ENCODE measurements around the gene CYP27C1. TPM values are rescaled to one million over a fixed set of nuclear protein-coding genes. Genes with fewer than 3 reads are reported as not detected.

The CYP27C1 gene
- polyA plus RNA-seq, 2 of the 4 experiments (the other 2 are of a cell fraction), result 2.2 to 4.6 TPM

DNA sequence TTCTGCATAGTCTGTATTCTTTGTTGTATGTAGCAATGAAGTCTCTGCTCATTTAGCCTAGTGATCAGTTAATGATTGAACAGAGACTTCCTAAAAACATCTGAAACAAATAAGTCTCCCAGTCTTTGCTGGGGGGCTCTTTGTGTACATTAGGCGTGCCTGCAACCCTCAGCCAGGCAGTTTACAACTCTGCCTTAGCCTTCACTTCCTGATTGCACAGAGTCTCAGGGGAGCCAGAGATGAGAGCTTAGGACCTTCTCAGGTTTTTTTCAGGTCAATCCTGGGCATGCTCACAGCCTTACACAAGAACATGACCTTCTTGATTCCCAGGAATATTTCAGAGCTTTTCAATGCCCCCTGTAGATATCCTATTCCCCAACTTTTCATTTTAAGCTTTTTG, 69.1 kb downstream of the CYP27C1 start:
- FAIRE-seq (no peak), DNase-seq (ENCODE audit: low read depth in 1 of 2, low spot score in 1 of 2) (no peak), ATAC-seq (no peak)
- Histone ChIP-seq H3K9me3 (peaks cover 10% of the 10 kb centered on the region; the same call in 1 of the 3 replicates), H3K4me1 (peaks cover 36% of the 10 kb centered on the region), H3K4me3 (no peak overlapping the region), H3K27ac (peak overlapping the region; percentile 1 to 67; a peak in 3 of 6 replicates), H3K4me2 (no peak overlapping the region)
- ChIA-PET CTCF (interaction anchor here (0.8 to 1.7 kb wide), 3 partner anchors 10 to 79 kb away, joined by 3 to 6 read pairs (median 3); no protein-coding TSS in a partner anchor), POLR2A (no interaction called here)
- TF ChIP-seq EHF (CRISPR knock-in tag; IDR thresholded peaks at IDR 0.05) (no peak), KDM1A (IDR thresholded peaks at IDR 0.05; ENCODE audit: low read depth) (no peak), FOXS1 (CRISPR knock-in tag; IDR thresholded peaks at IDR 0.05) (no peak), HOXB5 (CRISPR knock-in tag; IDR thresholded peaks at IDR 0.05) (no peak), RARB (CRISPR knock-in tag; IDR thresholded peaks at IDR 0.05) (no peak), BCL3 (IDR thresholded peaks at IDR 0.05) (no peak), MAZ (IDR thresholded peaks at IDR 0.05; ENCODE audit: borderline replicate concordance, low read depth, low read length) (no peak), NPAS2 (CRISPR knock-in tag; IDR thresholded peaks at IDR 0.05; ENCODE audit: borderline replicate concordance) (no peak), ZSCAN20 (CRISPR knock-in tag; IDR thresholded peaks at IDR 0.05) (no peak), RCOR1 (IDR thresholded peaks at IDR 0.05; ENCODE audit: low read depth, low read length) (no peak), EP300 (IDR thresholded peaks at IDR 0.05) (no peak), EHMT2 (IDR thresholded peaks at IDR 0.05; ENCODE audit: low read depth) (no peak), CHD4 (IDR thresholded peaks at IDR 0.05; ENCODE audit: borderline replicate concordance) (no peak), RNF2 (IDR thresholded peaks at IDR 0.05; ENCODE audit: borderline replicate concordance, low read depth) (no peak)
- TF ChIP-seq, protein P1, sequence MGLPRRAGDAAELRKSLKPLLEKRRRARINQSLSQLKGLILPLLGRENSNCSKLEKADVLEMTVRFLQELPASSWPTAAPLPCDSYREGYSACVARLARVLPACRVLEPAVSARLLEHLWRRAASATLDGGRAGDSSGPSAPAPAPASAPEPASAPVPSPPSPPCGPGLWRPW (IDR thresholded peaks at IDR 0.05), result no peak
- 36% methylated on average over 1 of the region's 1 CpG for WGBS (ENCODE audit: missing lambda C conversion rate)

DNA sequence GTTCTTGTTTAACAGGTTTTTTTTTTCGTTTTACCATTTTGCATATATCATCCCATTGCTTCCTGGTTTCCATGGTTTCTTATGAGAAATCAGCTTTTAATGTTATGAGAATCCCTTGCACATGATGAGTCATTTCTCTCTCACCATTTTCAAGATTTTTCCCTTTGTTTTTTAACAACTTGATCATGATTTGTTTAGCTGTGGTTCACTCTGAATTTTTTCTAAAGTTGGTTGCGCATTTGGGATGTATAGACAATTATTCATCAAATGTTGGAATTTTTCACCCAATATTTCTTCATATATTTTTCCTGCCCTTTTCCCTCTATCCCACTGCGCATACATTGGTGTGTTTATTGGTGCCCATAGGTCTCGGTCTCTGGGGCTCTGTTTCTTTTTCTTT, 70.7 kb downstream of the CYP27C1 start:
- CTCF ChIA-PET, result no interaction called here
- TF ChIP-seq GATA3 (IDR thresholded peaks at IDR 0.05; ENCODE audit: borderline replicate concordance) (peak; percentile 39; the same call in 1 of the 2 replicates), TFCP2L1 (CRISPR knock-in tag; IDR thresholded peaks at IDR 0.05) (no peak), BHLHE40 (IDR thresholded peaks at IDR 0.05; ENCODE audit: low read depth, low read length) (no peak), CEBPB (IDR thresholded peaks at IDR 0.05) (peak in 1 of 2 experiments; percentile 37; a peak in 1 of 4 replicates), NFE2L2 (conservative IDR thresholded peaks at IDR 0.05; ENCODE audit: low read length) (no peak), ZC3H11A (IDR thresholded peaks at IDR 0.05) (no peak), PHF8 (IDR thresholded peaks at IDR 0.05; ENCODE audit: borderline replicate concordance, low read depth) (no peak), CTCF (IDR thresholded peaks at IDR 0.05) (no peak), HOXA7 (CRISPR knock-in tag; IDR thresholded peaks at IDR 0.05) (no peak), JUNB (IDR thresholded peaks at IDR 0.05) (peak; percentile 71), MYC (IDR thresholded peaks at IDR 0.05; ENCODE audit: borderline replicate concordance, low read length) (no peak), FOSL2 (IDR thresholded peaks at IDR 0.05) (peak; percentile 67), FOSL2 (CRISPR knock-in tag; IDR thresholded peaks at IDR 0.05) (peak; percentile 93), USF2 (IDR thresholded peaks at IDR 0.05) (no peak), FOSB (CRISPR knock-in tag; IDR thresholded peaks at IDR 0.05) (no peak)
- TF ChIP-seq, protein P1 (IDR thresholded peaks at IDR 0.05), result no peak

More for the DNA sequence above, 70.7 kb downstream of the CYP27C1 start:
- FAIRE-seq (no peak), ATAC-seq (peak; percentile 51 to 68; a peak in 3 of 6 replicates), DNase-seq (ENCODE audit: low read depth in 1 of 2, low spot score in 1 of 2) (peak; percentile 30 to 65)
- H3K27ac ChIP-seq, result peak overlapping the region; percentile 63 to 80; a peak in 4 of 6 replicates
- H3K9me3 ChIP-seq, result peaks cover 10% of the 10 kb centered on the region; the same call in 1 of the 3 replicates
- WGBS (ENCODE audit: missing lambda C conversion rate), result 43% methylated on average over 4 of the region's 4 CpGs
- peak overlapping the region; percentile 40 for H3K4me2 ChIP-seq
- POLR2A ChIA-PET, result no interaction called here
- peaks cover 31% of the 10 kb centered on the region for H3K4me1 ChIP-seq
- no peak overlapping the region for H3K4me3 ChIP-seq
